ENCODE results near the gene JAZF1. TPM values are rescaled to one million over a fixed set of nuclear protein-coding genes. Genes with fewer than 3 reads are reported as not detected.
A peak's percentile ranks its signal among the peaks of the same experiment; 100 is the strongest.

Gene JAZF1
- total RNA-seq, 4 donors from 2014 or later = 1.6 to 8.6 (median 5.3) TPM

GRCh38 chr7:28055161-28055544 is 125.4 kb downstream of the JAZF1 start:
- intact Hi-C loops (cut with DNase I; ENCODE audit: low total_unique reads) (no loop called here), in situ Hi-C loops (cut with MboI; ENCODE audit: low sequenced_read_pairs in 4 of 4) (no loop called here)
- TF ChIP-seq POLR2A (IDR thresholded peaks at IDR 0.05) (no peak), CTCF (IDR thresholded peaks at IDR 0.05 in 4 of 5, conservative IDR thresholded peaks at IDR 0.05 in 1 of 5) (no peak)
- no peak overlapping the region for H3K27ac ChIP-seq
- H3K27me3 ChIP-seq = no peaks in the 10 kb centered on the region
- no peak for DNase-seq
- peaks cover 8% of the 10 kb centered on the region in 2 donors for H3K4me1 ChIP-seq
- H3K36me3 ChIP-seq = no peaks in the 10 kb centered on the region
- H3K4me3 ChIP-seq = no peak overlapping the region
- no peak for ATAC-seq
- H3K9me3 ChIP-seq = no peaks in the 10 kb centered on the region

GRCh38 chr7:28054531-28055160 is 125.9 kb downstream of the JAZF1 start:
- Histone ChIP-seq H3K9me3 (no peaks in the 10 kb centered on the region), H3K27ac (no peak overlapping the region), H3K4me3 (no peak overlapping the region), H3K4me1 (peaks cover 8% of the 10 kb centered on the region in 2 donors), H3K36me3 (no peaks in the 10 kb centered on the region), H3K27me3 (no peaks in the 10 kb centered on the region)
- TF ChIP-seq POLR2A (IDR thresholded peaks at IDR 0.05) = no peak
- no peak for TF ChIP-seq CTCF (IDR thresholded peaks at IDR 0.05 in 4 of 5, conservative IDR thresholded peaks at IDR 0.05 in 1 of 5)
- DNase-seq (no peak), ATAC-seq (no peak)
- in situ Hi-C loops (cut with MboI; ENCODE audit: low sequenced_read_pairs in 4 of 4) = no loop called here
- intact Hi-C loops (cut with DNase I; ENCODE audit: low total_unique reads) = no loop called here

GRCh38 chr7:28052933-28053332 is 127.7 kb downstream of the JAZF1 start:
- Histone ChIP-seq H3K4me1 (peaks cover 8% of the 10 kb centered on the region in 2 donors), H3K27me3 (no peaks in the 10 kb centered on the region), H3K9me3 (no peaks in the 10 kb centered on the region), H3K27ac (no peak overlapping the region), H3K36me3 (no peaks in the 10 kb centered on the region), H3K4me3 (no peak overlapping the region)
- intact Hi-C loops (cut with DNase I; ENCODE audit: low total_unique reads) (no loop called here), in situ Hi-C loops (cut with MboI; ENCODE audit: low sequenced_read_pairs in 4 of 4) (no loop called here)
- no peak for TF ChIP-seq CTCF (IDR thresholded peaks at IDR 0.05 in 4 of 5, conservative IDR thresholded peaks at IDR 0.05 in 1 of 5)
- no peak for TF ChIP-seq POLR2A (IDR thresholded peaks at IDR 0.05)
- DNase-seq (no peak), ATAC-seq (peak in 1 of 2 donors; percentile 71)

- in situ Hi-C loops (cut with MboI; ENCODE audit: low sequenced_read_pairs in 4 of 4) = no loop called here
- Histone ChIP-seq H3K36me3 (no peaks in the 10 kb centered on the region), H3K27ac (no peak overlapping the region), H3K9me3 (no peaks in the 10 kb centered on the region), H3K4me3 (no peak overlapping the region), H3K4me1 (peaks cover 8% of the 10 kb centered on the region in 2 donors), H3K27me3 (no peaks in the 10 kb centered on the region)
- no peak for DNase-seq
- TF ChIP-seq CTCF (IDR thresholded peaks at IDR 0.05 in 4 of 5, conservative IDR thresholded peaks at IDR 0.05 in 1 of 5) (no peak), POLR2A (IDR thresholded peaks at IDR 0.05) (no peak)
- intact Hi-C loops (cut with DNase I; ENCODE audit: low total_unique reads) = no loop called here
- ATAC-seq = no peak
These were observed 131.9 kb downstream of the JAZF1 start for GRCh38 chr7:28048694-28049093.

- intact Hi-C loops (cut with DNase I; ENCODE audit: low total_unique reads) = no loop called here
- Histone ChIP-seq H3K4me3 (no peak overlapping the region), H3K9me3 (no peaks in the 10 kb centered on the region), H3K4me1 (no peaks in the 10 kb centered on the region), H3K36me3 (no peaks in the 10 kb centered on the region), H3K27ac (no peak overlapping the region), H3K27me3 (no peaks in the 10 kb centered on the region)
- no peak for ATAC-seq
- TF ChIP-seq CTCF (IDR thresholded peaks at IDR 0.05 in 4 of 5, conservative IDR thresholded peaks at IDR 0.05 in 1 of 5) (no peak), POLR2A (IDR thresholded peaks at IDR 0.05) (no peak)
- no peak for DNase-seq
- in situ Hi-C loops (cut with MboI; ENCODE audit: low sequenced_read_pairs in 4 of 4) = no loop called here
These were observed 134.6 kb downstream of the JAZF1 start for GRCh38 chr7:28046035-28046434.
